Mucosa of descending colon (tissue), 3 donors: ENCODE data around the gene LAP3. TPM values are rescaled to one million over a fixed set of nuclear protein-coding genes. Genes with fewer than 3 reads are reported as not detected.

Experiments used
- ATAC-seq: fragments of 200-7000 bp; cut with Tn5 transposase; one replicate; pipeline ENCODE4 v1.9.1; 2020; ENCODE audit warnings: mild to moderate bottlenecking, moderate library complexity
- DNase-seq, 3 donors: peaks; one replicate each; pipeline ENCODE4 v3.0.0-alpha.2; 2020
- H3K36me3 ChIP-seq: fragments of 200-600 bp; one replicate; pipeline ENCODE4 v1.8.0; 2021; ENCODE audit warnings: low read depth, mild to moderate bottlenecking
- H3K4me1 ChIP-seq: fragments of 200-600 bp; one replicate; pipeline ENCODE4 v1.8.0; 2021; ENCODE audit warnings: low read depth, mild to moderate bottlenecking
- H3K4me3 ChIP-seq: fragments of 200-600 bp; one replicate; pipeline ENCODE4 v1.8.0; 2021; ENCODE audit warnings: mild to moderate bottlenecking
- H3K9me3 ChIP-seq: fragments of 200-600 bp; one replicate; pipeline ENCODE4 v1.8.0; 2021; ENCODE audit warnings: mild to moderate bottlenecking
- intact Hi-C, 2 donors: fragments of 100-400 bp; cut with DNase I in 1 of 2; cut with micrococcal nuclease in 1 of 2; formaldehyde crosslinking; loops; one replicate each; pipeline versions ENCODE4 v1.11.0 to v1.11.1; 2022; cut with DNase I, micrococcal nuclease
- long read RNA-seq, 2 donors: library from polyadenylated mRNA; unstranded; transcript quantifications; one replicate each; pipeline ENCODE4 v2.0.0, GENCODE V29; 2019 to 2021
- total RNA-seq, 3 donors: library from RNA; stranded (reverse); fragmentation: NEBNext Ultra II Directional in 2 of 3; extraction: Animal tissue kit (Norgen Biotek cat#: 25700) in 2 of 3; gene quantifications; one replicate each; pipeline versions ENCODE4 v1.2.1 to v1.2.4, GENCODE V29; 2021 to 2023
- TF ChIP-seq, protein P1 (sequence below): fragments of 200-600 bp; IDR thresholded peaks from one replicate; pipeline ENCODE4 v1.8.0; 2022; ENCODE audit warnings: antibody characterized with exemption, mild to moderate bottlenecking
- donor health status: DM: no; HTN: no; CAD: no; lungs with moderate emphysema.
- donor health status: DM: no; HTN: no; CAD: no.
- donor health status: DM: no; HTN: yes; CAD: no.

LAP3 gene
- total RNA-seq: 100 to 1,000 TPM in 1 of 3 donors, 10 to 100 TPM in 2; 55.6 to 112 (median 66.2) TPM
- long read RNA-seq, donor 1, transcript LAP3-201 (13 exons, 2,213 nt): major isoform, 87 of 93 reads
- long read RNA-seq, donor 1, partial matches to known transcripts: 2 of 93 reads
- long read RNA-seq, donor 1, other reads (novel, unspliced or antisense): 4 of 93 reads
- long read RNA-seq, donor 2, transcript LAP3-201 (13 exons, 2,213 nt): major isoform, 133 of 159 reads
- long read RNA-seq, donor 2, partial matches to known transcripts: 17 of 159 reads
- long read RNA-seq, donor 2, other reads (novel, unspliced or antisense): 8 of 159 reads

DNA sequence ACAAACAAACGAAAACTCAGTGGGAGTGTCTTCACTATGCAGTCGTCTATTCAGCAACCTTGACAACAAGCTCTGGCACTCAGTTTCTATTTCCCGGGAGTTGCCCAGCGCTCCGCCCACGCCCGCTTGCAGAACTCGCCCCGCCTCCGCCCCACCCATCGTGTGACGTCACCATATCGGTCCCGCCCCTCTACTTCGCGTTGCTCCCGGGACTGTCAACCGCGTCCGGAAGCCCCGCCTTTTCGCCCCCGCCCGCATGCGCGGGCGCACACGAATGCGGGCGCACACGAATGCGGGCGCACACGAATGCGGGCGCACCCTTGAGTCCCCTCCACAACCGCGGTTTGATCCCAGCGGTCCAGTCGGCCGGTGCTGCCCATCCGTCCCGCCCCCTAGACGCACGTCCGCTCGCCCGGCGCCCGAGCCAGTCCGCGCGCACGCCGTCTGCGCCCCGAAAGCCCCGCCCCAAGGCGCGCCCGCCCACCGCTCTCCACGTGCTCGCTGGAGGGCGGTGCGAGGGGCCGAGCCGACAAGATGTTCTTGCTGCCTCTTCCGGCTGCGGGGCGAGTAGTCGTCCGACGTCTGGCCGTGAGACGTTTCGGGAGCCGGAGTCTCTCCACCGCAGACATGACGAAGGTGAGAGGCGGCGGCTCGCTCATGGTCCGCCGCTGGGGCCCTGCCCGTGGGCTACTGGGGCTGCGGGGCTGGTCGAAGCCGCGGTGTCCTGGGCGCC lies at the start of gene LAP3:
LAP3 (plus strand) TSS at position 267 of the 733 bp plus-strand sequence; CDS start at position 535, 268 bp downstream.
- TF ChIP-seq, protein P1, sequence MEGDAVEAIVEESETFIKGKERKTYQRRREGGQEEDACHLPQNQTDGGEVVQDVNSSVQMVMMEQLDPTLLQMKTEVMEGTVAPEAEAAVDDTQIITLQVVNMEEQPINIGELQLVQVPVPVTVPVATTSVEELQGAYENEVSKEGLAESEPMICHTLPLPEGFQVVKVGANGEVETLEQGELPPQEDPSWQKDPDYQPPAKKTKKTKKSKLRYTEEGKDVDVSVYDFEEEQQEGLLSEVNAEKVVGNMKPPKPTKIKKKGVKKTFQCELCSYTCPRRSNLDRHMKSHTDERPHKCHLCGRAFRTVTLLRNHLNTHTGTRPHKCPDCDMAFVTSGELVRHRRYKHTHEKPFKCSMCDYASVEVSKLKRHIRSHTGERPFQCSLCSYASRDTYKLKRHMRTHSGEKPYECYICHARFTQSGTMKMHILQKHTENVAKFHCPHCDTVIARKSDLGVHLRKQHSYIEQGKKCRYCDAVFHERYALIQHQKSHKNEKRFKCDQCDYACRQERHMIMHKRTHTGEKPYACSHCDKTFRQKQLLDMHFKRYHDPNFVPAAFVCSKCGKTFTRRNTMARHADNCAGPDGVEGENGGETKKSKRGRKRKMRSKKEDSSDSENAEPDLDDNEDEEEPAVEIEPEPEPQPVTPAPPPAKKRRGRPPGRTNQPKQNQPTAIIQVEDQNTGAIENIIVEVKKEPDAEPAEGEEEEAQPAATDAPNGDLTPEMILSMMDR: peak; percentile 1

DNA sequence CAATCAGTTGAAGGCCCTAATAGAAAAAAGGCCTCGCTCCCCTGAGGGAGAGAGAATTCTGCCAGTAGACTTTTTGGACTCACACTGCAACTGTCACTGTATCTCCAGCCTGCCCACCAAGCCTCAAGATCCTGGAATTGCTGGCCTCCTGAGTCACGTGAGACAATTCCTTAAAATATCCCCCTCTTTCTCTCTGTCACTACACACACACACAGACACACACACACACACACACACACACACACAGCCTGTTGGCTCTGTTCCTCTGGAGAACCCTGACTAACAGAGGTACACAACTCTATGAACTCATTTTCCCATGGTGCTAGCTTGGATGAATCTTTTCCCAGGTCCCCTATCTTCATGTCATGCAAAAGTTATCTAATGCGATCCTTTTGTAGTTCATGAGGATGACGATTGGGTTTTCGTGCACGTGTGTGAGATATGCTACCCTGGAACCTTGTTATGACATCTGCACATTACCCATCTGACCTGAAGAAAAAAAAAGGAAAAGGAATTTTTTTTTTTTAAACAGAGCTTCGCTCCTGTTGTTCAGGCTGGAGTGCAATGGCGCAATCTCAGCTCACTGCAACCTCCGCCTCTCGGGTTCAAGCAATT lies 48.3 kb upstream of the LAP3 start:
- intact Hi-C loops: no loop called here
- TF ChIP-seq, protein P1: no peak
- ATAC-seq: no peak

More for the DNA sequence above, at the start of gene LAP3:
- intact Hi-C loops: no loop called here
- Histone ChIP-seq H3K4me1 (peaks cover 12% of the 10 kb centered on the region), H3K36me3 (no peaks in the 10 kb centered on the region), H3K4me3 (peak within 1 kb of the TSS; percentile 79), H3K9me3 (no peaks in the 10 kb centered on the region)
- ATAC-seq (peak; percentile 96), DNase-seq (peak; percentile 98 to 100 (median 100))

DNA sequence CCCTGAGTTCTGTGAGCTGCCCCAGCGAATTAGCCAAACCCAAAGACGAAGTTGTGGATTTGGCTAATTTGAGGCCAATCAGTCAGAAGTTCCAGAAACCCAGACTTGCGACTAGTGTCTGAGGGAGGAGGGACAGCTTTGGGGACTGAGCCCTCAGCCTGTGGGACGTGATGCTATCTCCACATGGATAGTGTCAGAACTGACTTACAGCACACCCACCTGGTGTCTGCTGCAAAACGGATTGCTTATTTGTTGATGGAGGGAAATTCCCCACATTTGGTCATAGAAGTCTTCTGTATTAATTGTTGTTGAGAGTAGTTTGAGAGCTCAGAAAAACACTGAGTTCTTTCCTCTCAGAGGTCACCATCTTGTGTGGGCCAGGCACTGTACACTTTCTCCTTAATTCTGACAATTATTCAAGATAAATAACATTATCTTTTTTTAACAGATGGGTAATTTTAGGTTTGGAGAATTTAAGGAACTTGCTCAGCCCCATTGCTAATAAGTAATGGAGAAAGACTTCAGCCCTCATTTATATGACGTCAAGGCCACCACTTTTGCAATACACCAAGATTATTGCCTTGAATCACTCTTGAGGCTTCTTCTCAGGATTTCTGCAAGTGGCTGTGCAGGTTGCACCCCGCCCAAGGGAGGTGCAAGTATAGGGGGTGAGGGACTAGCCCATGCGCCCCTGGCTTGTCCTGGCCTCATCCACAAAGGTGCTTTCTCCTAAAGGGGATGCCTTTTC lies 45.3 kb upstream of the LAP3 start:
- TF ChIP-seq, protein P1: no peak
- no peak for DNase-seq
- H3K36me3 ChIP-seq: no peaks in the 10 kb centered on the region

More for the DNA sequence above, 48.3 kb upstream of the LAP3 start:
- Histone ChIP-seq H3K36me3 (no peaks in the 10 kb centered on the region), H3K4me1 (no peaks in the 10 kb centered on the region), H3K9me3 (no peaks in the 10 kb centered on the region), H3K4me3 (no peak overlapping the region)
- no peak for DNase-seq

DNA sequence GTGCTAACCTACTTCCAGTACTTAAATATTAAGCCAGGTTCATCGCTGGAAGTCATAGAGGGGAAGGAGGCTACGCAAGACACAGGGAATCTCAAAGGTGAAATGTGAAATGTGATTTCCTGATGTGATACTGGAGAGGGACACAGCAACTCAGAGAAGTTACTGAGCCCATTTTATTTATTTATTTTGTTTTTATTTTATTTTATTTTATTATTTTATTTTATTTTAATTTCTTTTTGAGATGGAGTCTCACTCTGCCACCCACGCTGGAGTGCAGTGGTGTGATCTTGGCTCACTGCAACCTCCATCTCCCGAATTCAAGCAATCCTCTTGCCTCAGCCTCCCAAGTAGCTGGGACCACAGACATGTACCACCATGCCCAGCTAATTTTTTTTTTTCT lies 42.3 kb upstream of the LAP3 start:
- no peaks in the 10 kb centered on the region for H3K4me1 ChIP-seq
- ATAC-seq: no peak
- H3K4me3 ChIP-seq: no peak overlapping the region
- intact Hi-C loops: no loop called here
- no peaks in the 10 kb centered on the region for H3K36me3 ChIP-seq
- TF ChIP-seq, protein P1: no peak
- no peaks in the 10 kb centered on the region for H3K9me3 ChIP-seq
- DNase-seq: no peak

More for the DNA sequence above, 45.3 kb upstream of the LAP3 start:
- H3K9me3 ChIP-seq: no peaks in the 10 kb centered on the region
- H3K4me1 ChIP-seq: no peaks in the 10 kb centered on the region
- ATAC-seq: no peak
- no peak overlapping the region for H3K4me3 ChIP-seq
- intact Hi-C loops: no loop called here

DNA sequence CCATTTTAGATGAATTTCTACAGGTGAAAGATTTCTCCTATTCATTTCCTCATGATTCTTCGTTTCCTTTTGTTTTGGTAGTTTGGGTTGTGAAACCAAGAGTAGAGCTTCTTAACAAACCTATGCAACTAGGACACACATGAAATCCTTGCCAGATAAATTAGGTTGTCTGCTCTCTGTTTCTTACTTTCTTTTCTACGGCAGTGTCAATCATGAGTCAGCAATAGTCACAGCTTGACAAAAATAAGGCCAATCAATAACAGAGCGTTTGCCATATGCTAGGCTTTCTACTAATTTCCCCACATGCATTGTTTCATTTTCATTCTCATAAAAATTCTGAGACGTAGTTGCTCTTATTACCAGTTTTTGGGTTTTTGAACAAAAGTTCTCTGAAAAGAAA lies 41.8 kb upstream of the LAP3 start:
- ATAC-seq (no peak), DNase-seq (no peak)
- H3K36me3 ChIP-seq: no peaks in the 10 kb centered on the region
- H3K4me3 ChIP-seq: no peak overlapping the region
- intact Hi-C loops: no loop called here
- TF ChIP-seq, protein P1: no peak
- H3K4me1 ChIP-seq: no peaks in the 10 kb centered on the region
- no peaks in the 10 kb centered on the region for H3K9me3 ChIP-seq
